HG03571 (cell line): Measurements from ENCODE around the gene KCNJ2.

Experiments used
- ATAC-seq: cut with Tn5 transposase; IDR thresholded peaks from one replicate; pipeline ENCODE4 v1.9.1; 2021; ENCODE audit not compliant: unreplicated experiment

The KCNJ2 gene

DNA sequence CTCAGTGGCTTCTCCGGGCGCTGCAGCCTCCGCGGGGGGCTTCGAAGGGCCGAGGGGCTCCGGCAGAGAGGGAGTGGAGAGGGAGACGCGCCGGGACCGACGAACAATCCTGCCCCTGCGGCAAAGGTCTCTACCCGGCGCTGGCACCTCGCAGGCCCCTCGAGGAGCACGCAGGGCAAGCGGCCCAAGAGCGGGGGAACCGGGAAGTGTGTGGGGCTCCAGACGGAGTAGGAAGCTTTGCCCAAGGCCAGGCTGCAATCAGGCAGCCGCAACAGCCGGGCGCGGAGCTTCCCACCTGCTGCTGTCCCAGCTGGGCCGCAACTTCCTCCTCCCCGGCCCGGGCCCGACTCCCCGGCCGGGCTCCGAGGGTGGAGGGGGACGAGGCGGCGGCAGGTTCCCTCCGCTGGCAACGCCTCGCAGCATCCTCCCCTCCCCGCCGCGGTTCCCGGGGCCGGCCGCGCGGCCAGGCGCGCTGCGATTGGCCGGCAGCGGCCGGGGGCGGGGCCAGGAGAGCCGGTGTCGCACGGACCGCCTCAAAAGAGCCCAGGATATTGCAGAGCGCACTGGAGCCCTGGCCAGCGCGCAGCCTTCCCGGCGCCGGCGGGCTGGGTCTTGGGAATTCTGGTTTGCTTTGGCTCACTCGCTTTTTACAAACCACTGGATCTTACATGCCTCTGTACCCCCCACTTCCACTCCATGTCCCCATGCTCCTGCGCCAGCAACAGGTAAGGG is at the start of gene KCNJ2:
KCNJ2 (plus strand) TSS at position 556 of the 732 bp plus-strand sequence. CDS start 5,508 bp downstream, outside the sequence.
- peak; percentile 98 for ATAC-seq

DNA sequence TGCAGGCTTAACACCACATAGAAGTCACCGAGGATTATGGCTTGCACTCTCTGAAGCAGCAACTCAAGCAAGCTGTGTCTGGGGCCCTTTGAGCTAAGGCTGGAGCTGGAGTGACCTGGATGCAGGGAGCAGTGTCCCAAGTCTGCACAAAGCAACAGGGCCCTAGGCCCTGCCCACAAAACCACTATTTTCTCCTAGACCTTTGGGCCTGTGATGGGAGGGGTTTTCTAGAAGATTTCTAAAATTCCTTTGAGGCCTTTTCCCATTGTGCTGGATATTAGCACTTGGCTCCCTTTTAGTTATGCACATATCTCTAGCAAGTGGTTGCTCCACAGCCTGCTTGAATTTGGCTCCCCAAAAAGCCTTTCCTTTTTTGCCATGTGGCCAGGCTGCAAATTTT is 49.8 kb upstream of the KCNJ2 start:
- ATAC-seq: no peak

DNA sequence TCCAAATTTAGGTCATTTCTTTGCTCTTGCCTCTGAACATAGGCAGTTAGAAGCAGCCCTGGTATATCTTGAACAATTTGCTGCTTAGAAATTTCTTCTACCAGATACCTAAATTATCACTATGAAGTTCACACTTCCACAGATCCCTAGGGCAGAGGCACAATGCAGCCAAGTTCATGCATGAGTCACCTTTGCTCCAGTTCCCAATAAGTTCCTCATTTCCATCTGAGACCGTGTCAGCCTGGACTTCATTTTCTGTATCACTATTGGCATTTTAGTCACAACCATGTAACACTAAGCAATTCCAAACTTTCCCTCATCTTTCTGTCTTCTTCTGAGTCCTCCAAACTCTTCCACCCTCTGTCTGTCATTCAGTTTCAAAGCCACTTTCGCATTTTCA is 49.3 kb upstream of the KCNJ2 start:
- ATAC-seq: no peak

DNA sequence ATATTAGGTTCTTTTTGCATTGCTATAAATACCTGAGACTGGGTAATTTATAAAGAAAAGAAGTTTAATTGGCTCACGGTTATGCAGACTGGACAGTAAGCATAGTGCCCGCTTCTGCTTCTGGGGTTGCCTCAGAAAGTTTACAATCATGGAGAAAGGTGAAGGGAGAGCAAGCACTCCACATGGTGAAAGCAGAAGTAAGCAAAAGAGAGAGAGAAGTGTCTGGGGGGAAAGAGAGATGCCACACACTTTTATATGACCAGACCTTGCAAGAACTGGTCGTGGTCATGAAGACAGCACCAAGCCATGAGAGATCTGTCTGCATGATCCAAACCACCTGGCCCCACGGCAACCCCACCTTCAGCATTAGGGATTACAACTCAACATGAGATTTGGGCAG is 48.9 kb upstream of the KCNJ2 start:
- no peak for ATAC-seq

DNA sequence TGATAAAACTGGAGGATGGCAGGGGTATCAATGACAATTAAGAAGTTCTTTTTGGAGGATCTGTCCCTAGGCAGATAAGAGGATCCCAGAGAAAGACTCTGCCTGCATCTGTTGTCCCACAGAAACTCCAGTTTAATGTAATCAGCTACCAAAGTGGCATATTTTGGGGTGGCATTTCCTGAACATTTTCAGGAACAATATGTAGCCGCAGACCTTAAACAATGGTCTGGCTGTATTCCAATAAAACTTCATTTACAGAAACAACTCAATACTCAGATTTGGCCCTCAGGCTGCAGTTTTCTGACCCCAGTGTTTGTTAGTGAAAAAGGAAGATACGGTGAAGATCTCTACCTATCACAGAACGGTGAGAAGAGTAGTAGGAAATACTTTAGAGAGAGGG is 48.2 kb upstream of the KCNJ2 start:
- ATAC-seq: no peak

DNA sequence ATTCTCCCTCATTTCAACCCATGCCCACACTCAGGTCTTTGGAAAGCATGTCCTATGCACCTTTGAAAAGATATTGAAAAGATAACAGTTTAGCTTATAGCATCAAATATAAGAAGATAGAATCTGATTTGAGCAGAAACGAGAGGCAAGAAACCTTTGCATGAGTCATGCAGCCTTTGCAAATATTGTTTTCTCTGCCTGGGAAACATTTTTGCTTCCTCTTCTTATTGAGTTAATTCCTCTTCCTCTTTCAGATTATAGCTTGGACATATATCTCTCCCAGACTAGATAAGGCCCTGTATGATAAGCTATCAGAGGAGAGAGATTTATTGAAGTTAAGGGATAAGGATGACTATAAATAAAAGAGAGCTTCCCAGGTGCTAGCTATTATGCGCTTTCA is 46.1 kb upstream of the KCNJ2 start:
- no peak for ATAC-seq

DNA sequence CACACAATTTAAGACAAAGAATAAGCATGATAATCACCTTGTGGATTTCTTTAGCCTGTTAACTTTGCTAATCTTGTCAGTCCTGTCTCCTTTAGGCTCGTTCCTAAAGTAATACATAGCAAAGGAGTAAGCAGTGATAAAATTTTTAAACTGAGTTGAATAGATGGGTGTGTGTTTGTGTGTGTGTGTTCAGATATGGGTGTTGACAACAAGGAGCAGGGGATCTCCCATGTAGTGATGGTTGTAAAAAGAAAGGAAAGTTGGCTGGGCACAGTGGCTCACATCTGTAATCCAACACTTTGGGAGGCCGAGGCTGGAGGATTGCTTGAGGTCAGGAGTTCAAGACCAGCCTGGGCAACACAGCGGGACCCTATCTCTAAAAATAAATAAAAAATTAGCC is 44.6 kb upstream of the KCNJ2 start:
- ATAC-seq: no peak

DNA sequence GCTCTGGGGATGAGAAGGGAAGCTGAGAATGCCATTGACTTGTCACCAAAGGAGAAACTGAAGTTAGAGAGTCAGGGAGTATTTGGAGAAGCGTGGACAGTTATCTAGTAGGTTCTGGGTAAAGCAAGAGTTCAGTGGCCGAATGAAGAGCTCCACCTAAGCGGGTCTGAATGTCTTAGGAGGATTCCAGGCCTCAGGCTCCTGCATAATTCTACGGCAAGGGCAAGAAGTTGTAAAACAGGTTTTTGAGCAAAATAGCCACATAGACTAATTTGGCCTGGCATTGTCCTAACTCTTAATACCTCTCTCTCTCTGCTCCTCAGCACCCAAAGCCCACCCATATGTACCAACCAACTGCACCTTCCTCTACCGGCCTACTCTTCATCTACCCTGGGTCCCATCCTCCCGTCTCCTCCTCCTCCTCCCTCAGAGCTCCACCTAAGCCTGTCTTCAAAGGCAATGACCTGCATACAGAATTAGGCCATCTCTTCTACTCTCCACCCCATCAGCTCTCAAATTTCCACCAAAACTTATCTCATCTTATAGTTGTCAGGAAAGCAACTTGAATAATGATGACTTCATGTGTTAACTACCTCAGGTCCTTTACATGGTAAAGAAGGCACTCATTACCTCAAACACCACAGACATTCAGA is 42.0 kb upstream of the KCNJ2 start:
- no peak for ATAC-seq

DNA sequence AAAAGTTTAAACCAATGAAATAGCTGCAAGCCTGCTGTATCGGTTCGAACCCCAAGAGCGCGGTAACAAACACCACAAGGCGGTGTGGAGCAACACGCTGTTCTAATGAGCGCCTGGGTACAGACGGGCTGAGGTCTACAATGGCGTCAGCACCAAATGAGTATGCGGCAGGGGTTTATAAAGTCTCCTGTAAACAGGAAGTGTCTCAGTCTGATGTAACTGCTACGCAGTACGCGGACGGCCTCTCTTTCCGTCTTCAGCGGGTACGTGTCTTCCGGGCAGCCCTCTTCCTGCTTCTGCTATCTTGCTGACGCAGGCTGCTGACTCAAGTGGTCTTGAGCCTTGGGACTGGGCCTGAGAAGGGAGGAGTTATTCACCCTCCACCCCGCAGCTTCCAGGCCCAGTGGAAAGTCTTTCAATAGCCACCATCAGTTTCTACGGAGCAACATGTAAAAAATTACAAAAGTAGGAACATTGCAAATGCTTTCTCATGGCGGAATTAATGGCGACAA is 40.5 kb upstream of the KCNJ2 start:
- ATAC-seq: no peak

DNA sequence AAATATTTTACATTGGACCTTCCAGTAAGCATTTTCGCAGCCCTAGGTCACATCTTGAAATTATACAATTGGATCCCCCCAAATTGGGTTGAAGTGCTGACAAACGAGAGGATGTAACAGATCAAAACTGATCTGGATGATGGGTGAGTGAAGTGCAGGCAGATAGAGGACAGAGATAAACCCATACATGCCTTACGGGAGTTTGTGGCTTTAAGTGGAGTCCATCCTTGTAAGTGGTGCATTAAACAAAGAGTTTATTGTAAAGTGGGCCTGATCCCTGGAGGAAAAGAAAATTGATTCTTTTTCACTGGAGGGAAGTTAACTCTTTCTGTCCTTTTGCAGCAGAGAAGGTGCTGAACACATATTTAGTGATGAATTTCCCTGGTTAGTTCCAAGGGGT is 39.0 kb upstream of the KCNJ2 start:
- ATAC-seq: no peak

DNA sequence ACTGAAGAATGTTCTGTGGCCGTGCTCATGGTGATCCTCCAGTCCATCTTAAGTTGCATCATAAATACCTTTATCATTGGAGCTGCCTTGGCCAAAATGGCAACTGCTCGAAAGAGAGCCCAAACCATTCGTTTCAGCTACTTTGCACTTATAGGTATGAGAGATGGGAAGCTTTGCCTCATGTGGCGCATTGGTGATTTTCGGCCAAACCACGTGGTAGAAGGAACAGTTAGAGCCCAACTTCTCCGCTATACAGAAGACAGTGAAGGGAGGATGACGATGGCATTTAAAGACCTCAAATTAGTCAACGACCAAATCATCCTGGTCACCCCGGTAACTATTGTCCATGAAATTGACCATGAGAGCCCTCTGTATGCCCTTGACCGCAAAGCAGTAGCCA is 36.8 kb upstream of the KCNJ2 start:
- ATAC-seq: no peak

DNA sequence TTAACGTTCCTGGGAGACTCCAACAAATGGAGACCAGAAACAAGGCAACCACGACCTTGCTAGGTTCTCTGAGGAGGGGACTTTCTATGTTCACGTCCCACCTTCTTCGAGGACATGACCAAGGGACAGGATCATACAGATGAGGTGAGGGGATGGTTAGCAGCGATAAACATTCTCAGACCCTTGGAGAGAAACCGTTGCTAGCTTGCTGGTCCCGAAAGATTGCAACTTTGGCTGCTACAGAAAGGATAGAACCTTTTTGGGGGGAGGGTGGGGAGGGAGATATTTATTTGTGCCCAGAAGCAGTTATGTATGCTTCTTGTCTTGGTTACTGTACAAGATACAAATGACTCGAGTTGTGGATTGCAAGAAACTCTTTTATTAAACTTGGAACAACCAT is 35.3 kb upstream of the KCNJ2 start:
- ATAC-seq: no peak

DNA sequence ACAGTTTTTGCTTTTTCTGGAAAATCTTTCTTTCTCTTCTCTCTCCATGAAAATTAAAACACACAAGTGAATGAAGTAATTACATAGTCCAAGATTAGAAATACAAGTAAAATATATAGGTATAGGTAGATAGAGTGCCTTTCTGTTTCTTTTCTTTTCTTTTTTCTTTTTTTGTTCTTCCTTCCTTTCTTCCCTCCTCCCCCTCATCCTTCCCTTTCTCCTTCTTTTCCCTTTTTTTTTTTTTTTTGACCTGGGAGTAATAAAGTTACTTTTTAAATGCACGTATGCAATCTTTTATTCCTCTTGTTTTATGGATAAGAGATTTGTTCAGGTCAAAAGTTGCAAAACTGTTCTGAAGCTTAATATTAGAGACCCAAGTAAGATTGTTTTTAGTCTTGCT is 34.6 kb upstream of the KCNJ2 start:
- no peak for ATAC-seq

DNA sequence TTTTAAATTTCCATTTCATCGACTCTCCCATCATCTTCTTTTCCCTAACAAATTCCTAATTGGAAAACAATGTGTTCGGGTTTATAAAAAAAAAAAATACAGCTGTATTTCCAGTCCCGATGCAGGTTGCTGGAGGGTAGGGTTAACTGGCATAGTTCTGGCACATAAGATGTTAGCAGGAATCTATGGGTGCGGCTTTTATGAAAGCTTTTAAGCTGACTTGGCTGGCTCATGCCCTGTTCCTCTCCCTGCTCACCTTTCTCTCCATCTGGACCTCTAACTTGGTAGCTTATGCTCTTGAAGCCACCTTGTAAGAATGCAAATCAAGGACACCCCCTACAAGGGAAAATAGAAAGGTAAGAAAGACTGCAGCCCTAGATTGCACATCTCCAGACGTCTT is 33.2 kb upstream of the KCNJ2 start:
- no peak for ATAC-seq

DNA sequence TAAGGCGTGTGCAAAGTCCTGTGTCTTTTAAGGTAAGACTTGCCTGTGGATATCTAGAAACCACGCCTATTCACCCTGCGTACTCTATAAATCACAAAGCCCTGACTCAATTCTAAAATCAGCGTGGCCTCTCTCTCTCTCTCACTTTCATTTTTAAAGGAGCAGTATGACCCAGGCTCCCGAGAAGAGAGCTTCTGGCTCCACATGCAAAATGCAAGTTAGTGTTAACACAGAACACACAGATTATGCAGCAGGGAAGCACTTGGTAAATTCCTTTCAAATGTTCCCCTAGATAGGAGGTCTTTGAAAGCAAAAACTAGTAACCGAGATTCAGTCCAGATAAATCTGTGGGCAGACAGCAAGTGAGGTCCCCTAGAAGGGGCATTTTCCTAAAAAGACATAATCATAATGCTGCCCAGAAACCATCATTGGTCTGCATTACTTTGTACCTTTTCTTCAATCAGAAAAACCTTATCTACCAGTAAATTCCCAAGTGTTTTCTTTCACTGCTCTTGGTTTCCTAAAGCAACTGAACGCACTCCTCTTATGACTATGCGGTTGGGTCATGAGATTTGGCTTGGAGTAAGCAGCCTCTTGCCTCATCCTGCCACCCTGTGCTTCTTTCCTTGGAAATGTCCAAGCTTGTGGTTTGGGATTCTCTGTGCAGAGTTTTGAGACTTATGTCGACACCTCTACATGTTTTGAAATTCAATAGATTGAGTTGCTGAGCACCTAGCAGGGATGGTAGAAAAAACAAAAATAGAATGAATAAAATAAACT is 31.7 kb upstream of the KCNJ2 start:
- ATAC-seq: peak; percentile 100

DNA sequence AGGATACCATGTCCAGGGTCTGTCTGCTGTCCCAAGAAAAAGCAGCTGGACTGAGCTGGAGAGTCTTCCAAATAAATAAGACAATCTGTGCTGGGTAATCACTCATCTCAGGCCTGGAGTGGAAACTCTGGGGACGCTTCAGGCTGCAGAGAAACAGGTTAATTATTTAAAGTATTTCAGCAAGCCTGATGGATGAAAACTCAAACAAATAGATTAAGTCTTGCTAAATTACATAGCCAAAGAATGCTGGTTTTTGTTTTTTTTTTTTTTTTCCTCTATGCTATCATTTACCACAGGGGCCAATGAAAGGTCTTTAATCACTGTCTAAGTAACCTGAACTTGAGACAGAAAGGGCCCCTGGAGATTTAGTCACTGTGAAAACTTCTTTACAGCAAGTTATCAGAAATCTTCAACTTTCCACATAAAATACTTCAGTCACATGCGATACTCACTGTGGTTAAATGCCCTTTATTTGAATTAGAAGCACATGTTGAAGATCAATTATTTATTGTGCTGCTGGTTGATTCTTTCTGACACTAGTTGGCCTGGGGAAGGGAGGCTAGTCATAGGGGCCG is 31.0 kb upstream of the KCNJ2 start:
- no peak for ATAC-seq

DNA sequence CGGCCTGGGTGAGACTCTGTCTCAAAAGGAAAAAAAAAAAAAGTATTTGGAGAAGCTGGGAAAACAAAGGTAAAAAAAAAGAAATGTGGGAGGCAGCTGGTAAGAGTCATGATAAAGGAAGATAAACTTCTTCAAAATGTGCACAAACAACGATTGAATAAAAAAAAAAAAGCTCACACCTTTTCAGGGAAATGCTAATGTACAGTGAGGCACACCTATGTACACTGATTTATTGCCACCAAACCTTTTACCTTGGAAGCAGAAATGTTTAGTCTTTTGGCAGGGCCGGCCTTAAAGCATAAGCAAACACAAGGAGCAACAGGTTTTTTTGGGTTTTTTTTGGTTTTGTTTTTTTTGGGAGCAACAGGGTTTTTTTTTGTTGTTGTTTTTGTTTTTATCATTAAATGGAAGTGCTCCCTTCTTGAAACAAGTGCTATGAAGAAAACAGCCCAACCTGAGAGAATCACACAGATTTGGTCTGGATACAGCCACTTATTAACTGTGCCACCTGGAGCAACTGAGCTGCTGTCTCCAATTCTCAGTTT is 29.8 kb upstream of the KCNJ2 start:
- ATAC-seq: no peak

DNA sequence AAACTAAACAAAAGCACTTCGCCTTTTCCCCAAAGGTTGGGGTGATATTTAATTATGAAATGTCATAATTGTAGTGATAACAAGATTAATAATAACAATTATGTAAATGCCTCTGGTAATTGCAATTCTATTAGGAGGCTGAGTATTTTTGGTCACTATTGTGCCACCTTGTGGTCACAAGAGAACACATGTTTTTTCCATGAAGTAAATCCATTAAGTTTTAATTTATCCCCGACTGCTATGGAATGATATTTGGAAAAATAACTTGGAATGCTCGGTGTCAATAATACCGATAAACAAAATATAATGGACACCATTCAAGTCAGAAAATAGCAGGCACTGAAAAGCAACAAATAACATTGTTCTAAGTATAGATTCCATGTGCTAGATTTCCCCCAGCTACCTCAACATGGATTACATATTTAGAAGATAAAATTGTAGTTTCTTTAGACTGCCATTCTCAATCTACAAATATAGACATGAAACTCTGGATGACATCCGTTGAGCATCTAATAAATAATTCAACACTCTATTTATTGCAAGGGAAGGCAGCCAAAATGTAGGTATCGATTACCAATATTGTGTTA is 25.0 kb upstream of the KCNJ2 start:
- ATAC-seq: no peak

DNA sequence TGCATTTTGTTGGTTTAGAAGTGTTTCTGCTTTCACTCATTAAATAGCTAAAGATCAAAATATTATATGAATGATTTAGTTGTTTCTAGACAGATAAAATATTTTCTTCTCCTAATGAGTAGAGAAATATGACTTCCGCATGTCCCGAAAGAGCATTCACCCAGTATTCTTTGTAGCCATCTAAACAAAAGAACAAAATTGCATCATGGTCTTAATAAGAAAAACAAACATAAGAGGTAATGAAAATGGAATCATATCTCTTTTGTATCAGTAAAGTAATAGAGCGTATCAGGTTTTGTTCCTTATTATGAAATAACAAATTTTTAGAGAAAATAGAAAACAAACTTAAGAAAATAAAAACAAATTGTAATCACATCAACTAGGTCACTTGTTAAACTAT is 16.1 kb upstream of the KCNJ2 start:
- no peak for ATAC-seq

DNA sequence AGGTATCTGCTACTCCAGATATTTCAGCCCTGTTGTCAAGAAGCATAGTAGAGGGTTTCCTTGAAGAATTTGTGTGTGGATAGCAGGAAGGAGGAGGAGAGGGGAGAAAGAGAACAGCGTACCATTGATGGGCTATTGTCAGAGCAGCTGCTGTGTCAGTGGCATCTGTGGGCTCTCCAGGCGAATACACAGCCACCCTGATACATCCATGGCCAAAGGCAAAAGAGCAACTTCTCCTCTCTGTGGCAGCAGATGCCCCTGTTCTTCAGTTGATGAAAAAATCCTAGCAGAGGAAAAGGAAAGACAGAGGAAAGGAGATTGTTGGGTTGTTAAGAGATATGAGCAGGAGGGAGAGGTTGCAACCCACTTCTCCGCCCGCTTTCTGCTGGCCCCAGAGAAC is 12.2 kb upstream of the KCNJ2 start:
- no peak for ATAC-seq

DNA sequence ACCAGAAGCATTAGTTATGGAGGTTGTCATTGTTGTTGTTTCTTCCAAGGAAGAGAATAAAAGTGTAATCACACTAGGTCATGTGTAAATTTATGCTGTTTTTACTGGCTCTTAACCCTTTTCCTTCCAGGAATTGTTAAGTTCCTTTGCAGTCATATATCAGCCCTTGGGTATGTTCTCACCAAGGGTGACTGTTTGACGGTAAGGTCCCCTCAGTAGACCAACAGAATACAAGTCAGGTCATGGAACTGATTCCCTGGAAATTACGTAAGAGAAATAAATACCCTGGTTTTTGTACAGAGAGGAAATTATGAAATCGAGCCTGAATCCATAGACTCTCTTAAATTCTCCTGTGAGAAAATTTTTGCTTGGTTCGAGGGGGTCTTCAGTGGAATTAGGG is 11.2 kb upstream of the KCNJ2 start:
- ATAC-seq: no peak
